Mucosa of descending colon (tissue), 3 donors: ENCODE data around the gene ABCG5. TPM values are rescaled to one million over a fixed set of nuclear protein-coding genes. Genes with fewer than 3 reads are reported as not detected.

ENCODE experiments used
- ATAC-seq: fragments of 200-7000 bp; cut with Tn5 transposase; one replicate; pipeline ENCODE4 v1.9.1; 2020; ENCODE audit warnings: mild to moderate bottlenecking, moderate library complexity
- DNase-seq, 3 donors: peaks; one replicate each; pipeline ENCODE4 v3.0.0-alpha.2; 2020
- H3K36me3 ChIP-seq: fragments of 200-600 bp; one replicate; pipeline ENCODE4 v1.8.0; 2021; ENCODE audit warnings: low read depth, mild to moderate bottlenecking
- H3K4me1 ChIP-seq: fragments of 200-600 bp; one replicate; pipeline ENCODE4 v1.8.0; 2021; ENCODE audit warnings: low read depth, mild to moderate bottlenecking
- H3K4me3 ChIP-seq: fragments of 200-600 bp; one replicate; pipeline ENCODE4 v1.8.0; 2021; ENCODE audit warnings: mild to moderate bottlenecking
- H3K9me3 ChIP-seq: fragments of 200-600 bp; one replicate; pipeline ENCODE4 v1.8.0; 2021; ENCODE audit warnings: mild to moderate bottlenecking
- CTCF ChIP-seq: fragments of 200-600 bp; IDR thresholded peaks from one replicate; pipeline ENCODE4 v1.8.0; 2022; ENCODE audit warnings: antibody characterized with exemption, mild to moderate bottlenecking
- intact Hi-C, 2 donors: fragments of 100-400 bp; cut with DNase I in 1 of 2; cut with micrococcal nuclease in 1 of 2; formaldehyde crosslinking; loops; one replicate each; pipeline versions ENCODE4 v1.11.0 to v1.11.1; 2022; cut with DNase I, micrococcal nuclease
- total RNA-seq, 3 donors: library from RNA; stranded (reverse); fragmentation: NEBNext Ultra II Directional in 2 of 3; extraction: Animal tissue kit (Norgen Biotek cat#: 25700) in 2 of 3; gene quantifications; one replicate each; pipeline versions ENCODE4 v1.2.1 to v1.2.4, GENCODE V29; 2021 to 2023
- donor health status: DM: no; HTN: no; CAD: no; lungs with moderate emphysema.
- donor health status: DM: no; HTN: no; CAD: no.
- donor health status: DM: no; HTN: yes; CAD: no.

ABCG5 gene
- total RNA-seq, 3 donors from 2014 or later, result 0.22 TPM; not detected in 2

- intact Hi-C loops, result no loop called here
- DNase-seq (peak; percentile 72 to 83 (median 79)), ATAC-seq (peak; percentile 93)
- no peaks in the 10 kb centered on the region for H3K36me3 ChIP-seq
- H3K4me3 ChIP-seq, result no peak overlapping the region
- peaks cover 11% of the 10 kb centered on the region for H3K4me1 ChIP-seq
- H3K9me3 ChIP-seq, result no peaks in the 10 kb centered on the region
- no peak for TF ChIP-seq CTCF
These were observed 19.9 kb downstream of the ABCG5 start for GRCh38 chr2:43818761-43819160.

- no peak for TF ChIP-seq CTCF
These were observed 23.9 kb downstream of the ABCG5 start for GRCh38 chr2:43814711-43815110.

GRCh38 chr2:43812947-43813346, 25.7 kb downstream of the ABCG5 start:
- no peaks in the 10 kb centered on the region for H3K9me3 ChIP-seq
- intact Hi-C loops, result no loop called here
- DNase-seq (no peak), ATAC-seq (no peak)
- no peaks in the 10 kb centered on the region for H3K36me3 ChIP-seq
- no peaks in the 10 kb centered on the region for H3K4me1 ChIP-seq
- TF ChIP-seq CTCF, result no peak
- H3K4me3 ChIP-seq, result no peak overlapping the region

More at GRCh38 chr2:43814711-43815110, 23.9 kb downstream of the ABCG5 start:
- Histone ChIP-seq H3K9me3 (no peaks in the 10 kb centered on the region), H3K36me3 (no peaks in the 10 kb centered on the region), H3K4me1 (peaks cover 7% of the 10 kb centered on the region), H3K4me3 (no peak overlapping the region)
- intact Hi-C loops, result no loop called here
- DNase-seq (no peak), ATAC-seq (no peak)

GRCh38 chr2:43812006-43812405, 26.6 kb downstream of the ABCG5 start:
- Histone ChIP-seq H3K4me3 (no peak overlapping the region), H3K9me3 (no peaks in the 10 kb centered on the region), H3K4me1 (no peaks in the 10 kb centered on the region), H3K36me3 (no peaks in the 10 kb centered on the region)
- intact Hi-C loops, result no loop called here
- no peak for TF ChIP-seq CTCF
- DNase-seq (no peak), ATAC-seq (no peak)

- Histone ChIP-seq H3K4me3 (no peak overlapping the region), H3K36me3 (no peaks in the 10 kb centered on the region), H3K4me1 (no peaks in the 10 kb centered on the region), H3K9me3 (no peaks in the 10 kb centered on the region)
- no peak for ATAC-seq
- intact Hi-C loops, result no loop called here
- DNase-seq, result no peak
- no peak for TF ChIP-seq CTCF
These were observed 27.8 kb downstream of the ABCG5 start for GRCh38 chr2:43810888-43811287.

GRCh38 chr2:43810452-43810851, 28.2 kb downstream of the ABCG5 start:
- Histone ChIP-seq H3K9me3 (no peaks in the 10 kb centered on the region), H3K4me1 (no peaks in the 10 kb centered on the region), H3K4me3 (no peak overlapping the region), H3K36me3 (no peaks in the 10 kb centered on the region)
- intact Hi-C loops, result no loop called here
- ATAC-seq (no peak), DNase-seq (no peak)
- no peak for TF ChIP-seq CTCF
